Fibroblast of pulmonary artery (primary cell): ENCODE measurements around the gene APBB1IP.
A peak's percentile ranks its signal among the peaks of the same experiment; 100 is the strongest.
"Not testable (repeated sequence)": the region's sequence is repeated elsewhere in the genome, so short reads cannot be mapped to it uniquely, and the experiment has no call there.

Experiments
- DNase-seq: peaks from one replicate; pipeline ENCODE4 v3.0.0-alpha.2; 2010; ENCODE audit warnings: low read depth
- H3K4me3 ChIP-seq: replicated peaks from 2 replicates; pipeline ENCODE4 v1.5.1; 2011; ENCODE audit warnings: low read depth, mild to moderate bottlenecking, control low read depth, low read length, moderate library complexity
- TF ChIP-seq, protein P1 (sequence below): IDR thresholded peaks from 2 replicates; pipeline ENCODE4 v1.5.1; 2011; ENCODE audit warnings: mild to moderate bottlenecking, control low read depth, low read length, inconsistent platforms; ENCODE audit errors: missing control alignments

The APBB1IP gene, protein sequence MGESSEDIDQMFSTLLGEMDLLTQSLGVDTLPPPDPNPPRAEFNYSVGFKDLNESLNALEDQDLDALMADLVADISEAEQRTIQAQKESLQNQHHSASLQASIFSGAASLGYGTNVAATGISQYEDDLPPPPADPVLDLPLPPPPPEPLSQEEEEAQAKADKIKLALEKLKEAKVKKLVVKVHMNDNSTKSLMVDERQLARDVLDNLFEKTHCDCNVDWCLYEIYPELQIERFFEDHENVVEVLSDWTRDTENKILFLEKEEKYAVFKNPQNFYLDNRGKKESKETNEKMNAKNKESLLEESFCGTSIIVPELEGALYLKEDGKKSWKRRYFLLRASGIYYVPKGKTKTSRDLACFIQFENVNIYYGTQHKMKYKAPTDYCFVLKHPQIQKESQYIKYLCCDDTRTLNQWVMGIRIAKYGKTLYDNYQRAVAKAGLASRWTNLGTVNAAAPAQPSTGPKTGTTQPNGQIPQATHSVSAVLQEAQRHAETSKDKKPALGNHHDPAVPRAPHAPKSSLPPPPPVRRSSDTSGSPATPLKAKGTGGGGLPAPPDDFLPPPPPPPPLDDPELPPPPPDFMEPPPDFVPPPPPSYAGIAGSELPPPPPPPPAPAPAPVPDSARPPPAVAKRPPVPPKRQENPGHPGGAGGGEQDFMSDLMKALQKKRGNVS

DNA sequence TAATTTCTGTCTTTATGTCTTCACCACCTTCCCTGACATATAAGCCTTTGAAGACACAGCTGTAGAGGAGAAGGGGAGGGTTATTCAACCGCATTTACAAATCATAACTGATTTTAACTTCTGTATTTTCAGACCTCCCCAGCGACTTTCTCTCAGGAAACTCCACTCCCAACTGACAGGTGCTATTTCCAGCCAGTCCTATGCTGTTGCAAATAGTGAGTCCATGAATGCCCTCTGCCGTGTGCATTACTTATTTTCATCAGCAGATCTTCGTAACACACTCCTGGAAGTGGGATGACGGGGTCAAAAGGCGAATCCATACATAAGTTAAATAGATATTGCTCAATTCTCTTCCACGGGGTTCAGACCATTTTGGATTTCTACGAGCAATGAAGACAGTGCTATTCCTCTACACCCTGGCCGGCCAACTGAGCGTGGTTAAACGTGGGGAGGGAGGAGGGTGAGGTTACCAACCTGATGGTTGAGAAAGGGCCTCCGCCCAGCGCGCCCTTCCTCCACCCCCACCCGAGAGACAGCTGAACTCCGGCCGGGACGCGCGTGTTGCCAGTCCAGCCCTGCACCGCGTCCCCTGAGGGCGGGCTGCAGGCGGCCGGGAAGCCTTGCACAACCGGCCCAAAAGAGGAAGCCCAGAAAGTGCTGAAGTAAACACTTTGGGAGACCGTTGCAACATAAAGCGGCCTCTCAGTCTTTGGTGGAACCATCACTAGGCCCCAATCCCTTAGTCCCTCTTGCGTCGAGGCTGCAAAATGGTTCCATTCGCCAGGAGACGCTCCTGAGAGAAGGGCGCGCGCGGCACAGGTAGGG lies at the start of gene APBB1IP:
Gene APBB1IP, plus strand, starts transcription at position 705 of the 825 bp plus-strand sequence. CDS start 53,986 bp downstream, outside the sequence.
- DNase-seq: peak; percentile 7
- no peak within 1 kb of the TSS for H3K4me3 ChIP-seq
- TF ChIP-seq, protein P1, sequence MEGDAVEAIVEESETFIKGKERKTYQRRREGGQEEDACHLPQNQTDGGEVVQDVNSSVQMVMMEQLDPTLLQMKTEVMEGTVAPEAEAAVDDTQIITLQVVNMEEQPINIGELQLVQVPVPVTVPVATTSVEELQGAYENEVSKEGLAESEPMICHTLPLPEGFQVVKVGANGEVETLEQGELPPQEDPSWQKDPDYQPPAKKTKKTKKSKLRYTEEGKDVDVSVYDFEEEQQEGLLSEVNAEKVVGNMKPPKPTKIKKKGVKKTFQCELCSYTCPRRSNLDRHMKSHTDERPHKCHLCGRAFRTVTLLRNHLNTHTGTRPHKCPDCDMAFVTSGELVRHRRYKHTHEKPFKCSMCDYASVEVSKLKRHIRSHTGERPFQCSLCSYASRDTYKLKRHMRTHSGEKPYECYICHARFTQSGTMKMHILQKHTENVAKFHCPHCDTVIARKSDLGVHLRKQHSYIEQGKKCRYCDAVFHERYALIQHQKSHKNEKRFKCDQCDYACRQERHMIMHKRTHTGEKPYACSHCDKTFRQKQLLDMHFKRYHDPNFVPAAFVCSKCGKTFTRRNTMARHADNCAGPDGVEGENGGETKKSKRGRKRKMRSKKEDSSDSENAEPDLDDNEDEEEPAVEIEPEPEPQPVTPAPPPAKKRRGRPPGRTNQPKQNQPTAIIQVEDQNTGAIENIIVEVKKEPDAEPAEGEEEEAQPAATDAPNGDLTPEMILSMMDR: no peak

DNA sequence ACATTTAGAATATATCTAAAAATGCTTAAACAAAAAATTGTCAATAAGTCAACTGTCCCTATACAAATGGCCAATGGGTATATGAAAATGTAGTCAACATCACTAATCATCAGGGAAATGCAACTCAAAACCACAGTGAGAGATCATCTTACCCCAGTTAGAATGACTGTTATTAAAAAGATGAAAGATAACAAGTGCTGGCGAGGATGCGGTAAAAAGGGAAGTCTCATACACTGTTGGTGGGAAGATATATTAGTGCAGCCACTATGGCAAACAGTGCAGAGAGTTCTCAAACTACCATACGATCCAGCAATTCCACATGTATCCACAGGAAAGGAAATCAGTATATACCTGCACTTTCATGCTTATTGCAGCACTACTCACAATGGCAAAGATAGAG lies 48.6 kb upstream of the APBB1IP start:
- TF ChIP-seq, protein P1: no peak
- no peak overlapping the region for H3K4me3 ChIP-seq
- DNase-seq: no peak

DNA sequence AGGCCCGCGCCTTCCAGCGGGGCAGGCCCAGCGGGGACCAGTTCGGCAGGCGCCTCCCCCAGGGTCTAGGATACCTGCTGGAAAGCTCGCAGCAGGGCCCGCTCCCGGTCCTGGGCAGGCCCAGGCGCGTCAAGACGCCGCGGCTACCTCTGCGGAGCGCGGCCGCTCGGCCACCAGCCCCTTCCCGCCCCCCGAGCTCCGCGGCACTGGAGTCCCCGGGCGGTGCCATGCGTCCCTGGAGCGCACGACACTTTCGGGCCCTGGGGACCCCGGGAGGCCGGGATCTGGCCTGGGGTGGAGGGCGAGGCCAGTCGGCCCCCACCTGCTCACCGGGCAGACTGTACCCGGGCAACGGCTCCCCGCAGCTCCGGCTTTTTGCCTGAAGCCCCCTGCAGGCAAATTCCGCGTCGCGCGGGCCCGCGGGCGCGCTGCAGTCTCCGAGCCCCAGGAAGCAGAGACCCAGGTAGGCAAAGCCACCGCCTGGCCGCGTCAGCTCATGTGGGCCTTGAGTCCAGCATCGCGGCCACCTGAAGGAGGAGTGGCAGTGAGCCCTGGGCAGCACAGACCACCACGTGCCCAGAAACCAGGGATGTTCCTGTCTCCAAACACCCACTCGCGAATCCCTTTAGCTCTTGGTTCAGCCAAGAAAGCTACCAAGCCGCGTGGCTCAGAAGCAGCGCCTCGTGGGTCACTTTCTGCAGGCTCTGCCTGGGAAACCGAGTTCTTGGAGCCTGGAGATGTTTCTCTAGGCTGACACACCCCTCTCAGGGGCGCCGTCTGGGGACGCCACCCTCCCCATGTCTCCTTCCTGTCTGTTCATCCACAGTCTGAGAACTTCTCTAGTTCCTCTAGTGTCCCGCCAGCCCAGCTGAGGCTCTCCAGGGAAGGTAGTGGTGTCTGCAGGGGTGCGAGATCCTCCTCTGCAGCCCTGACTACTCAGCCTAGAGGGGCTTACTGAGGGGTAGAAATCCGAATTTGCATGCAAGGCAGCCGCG lies 46.1 kb upstream of the APBB1IP start:
- no peak overlapping the region for H3K4me3 ChIP-seq
- TF ChIP-seq, protein P1: no peak
- no peak for DNase-seq

DNA sequence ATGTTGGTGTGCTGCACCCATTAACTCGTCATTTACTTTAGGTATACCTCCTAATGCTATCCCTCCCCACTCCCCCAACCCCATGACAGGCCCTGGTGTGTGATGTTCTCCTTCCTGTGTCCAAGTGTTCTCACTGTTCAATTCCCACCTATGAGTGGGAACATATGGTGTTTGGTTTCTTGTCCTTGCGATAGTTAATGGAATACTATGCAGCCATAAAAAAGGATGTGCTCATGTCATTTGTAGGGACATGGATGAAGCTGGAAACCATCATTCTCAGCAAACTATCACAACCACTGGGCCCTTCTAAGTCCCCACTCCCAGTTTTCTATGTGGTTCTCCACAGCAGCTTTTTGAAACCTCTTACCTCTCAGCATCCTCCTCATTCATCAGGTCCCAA lies 39.8 kb upstream of the APBB1IP start:
- not testable (repeated sequence) for H3K4me3 ChIP-seq, DNase-seq

DNA sequence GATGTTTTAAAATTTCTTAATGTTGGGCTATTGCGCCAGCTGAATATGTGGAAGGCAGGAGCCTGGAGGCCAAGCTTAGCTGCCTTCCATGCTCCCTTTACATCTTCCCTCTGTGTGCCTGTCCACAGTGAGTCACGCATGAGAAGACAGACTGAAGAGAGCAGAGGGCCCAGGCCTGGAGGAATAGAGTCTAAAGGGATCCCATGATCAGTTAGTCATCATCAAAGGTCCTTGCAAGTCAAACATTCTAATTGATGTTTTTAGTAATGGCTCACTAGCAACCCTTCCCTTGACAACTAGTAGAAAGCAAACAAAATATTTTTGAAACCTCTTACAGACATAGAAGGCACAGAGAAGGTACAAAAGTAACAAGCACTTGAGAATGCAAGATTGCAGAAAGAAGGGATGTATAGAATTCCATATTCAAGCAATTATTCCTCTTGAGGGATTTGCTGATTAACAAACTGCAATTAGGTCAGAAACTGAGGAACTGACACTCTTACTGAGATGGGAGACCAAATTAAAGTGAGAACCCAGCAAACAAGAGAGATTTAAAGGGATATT lies 30.7 kb upstream of the APBB1IP start:
- TF ChIP-seq, protein P1: no peak
- H3K4me3 ChIP-seq: no peak overlapping the region
- no peak for DNase-seq

DNA sequence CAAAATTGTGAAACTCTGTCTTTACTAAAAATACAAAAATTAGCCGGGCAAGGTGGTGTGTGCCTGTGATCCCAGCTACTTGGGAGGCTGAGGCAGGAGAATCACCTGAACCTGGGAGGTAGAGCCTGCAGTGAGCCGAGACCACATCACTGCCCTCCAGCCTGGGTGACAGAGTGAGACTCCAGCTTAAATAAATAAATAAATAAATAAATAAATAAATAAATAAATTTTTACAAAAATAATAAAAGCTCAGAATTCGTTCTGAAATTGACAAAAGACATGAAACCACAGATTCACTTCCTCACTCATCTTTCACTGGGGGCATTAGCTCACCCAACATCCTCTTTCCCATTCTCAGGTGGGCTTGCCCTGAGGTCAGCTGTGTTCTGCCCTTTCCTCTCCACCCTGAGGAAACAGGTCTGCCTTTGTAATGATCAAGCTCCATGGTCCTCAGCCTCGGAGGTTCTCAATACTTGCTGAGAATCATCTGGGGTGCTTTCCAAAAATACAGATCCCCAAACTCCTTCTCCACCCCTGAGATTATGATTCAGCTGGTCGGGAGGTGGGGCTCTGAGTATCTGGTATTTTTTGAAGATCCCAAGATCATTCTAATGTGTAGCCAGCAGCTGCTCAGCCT lies 29.2 kb upstream of the APBB1IP start:
- TF ChIP-seq, protein P1: no peak
- no peak for DNase-seq
- no peak overlapping the region for H3K4me3 ChIP-seq
